DMS 273 treated with DMSO at 0.1 percent for 48 hours (cell line): Measurements from ENCODE around the gene TLE6.
"Not testable (repeated sequence)": the region's sequence is repeated elsewhere in the genome, so short reads cannot be mapped to it uniquely, and the experiment has no call there.

ENCODE experiments used
- DNase-seq: peaks from one replicate; lab custom pipeline; 2025; lab: John Stamatoyannopoulos, UW

Gene TLE6

DNA sequence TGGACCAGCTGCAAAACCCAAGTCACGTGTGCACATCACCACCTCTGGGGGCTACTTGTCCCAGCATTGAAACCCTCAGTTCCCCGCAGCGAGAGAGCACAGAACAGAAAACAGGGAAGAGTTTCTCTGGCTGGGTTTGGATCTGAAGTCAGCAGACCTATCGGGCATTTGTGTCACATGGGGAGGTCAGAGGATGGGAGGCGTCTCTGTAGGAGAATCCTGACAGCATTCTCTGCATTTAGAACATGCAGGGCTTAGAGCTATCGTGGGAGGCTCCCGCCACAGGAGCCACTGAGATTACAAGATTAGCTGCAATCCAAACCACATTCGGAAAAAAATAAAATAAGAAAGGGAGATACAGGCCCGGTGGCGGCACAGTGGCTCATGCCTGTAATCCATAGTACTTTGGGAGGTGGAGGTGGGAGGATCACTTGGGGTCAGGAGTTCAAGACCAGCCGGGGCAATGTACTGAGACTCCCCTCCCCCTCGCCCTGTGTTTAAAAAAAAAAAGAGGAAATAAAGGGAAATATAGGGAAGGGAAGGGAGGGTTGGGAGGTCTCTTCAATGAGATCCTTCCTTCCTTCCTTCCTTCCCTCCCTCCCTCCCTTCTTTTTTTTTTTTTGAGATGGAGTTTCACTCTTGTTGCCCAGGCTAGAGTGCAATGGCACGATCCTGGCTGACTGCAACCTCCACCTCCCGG is 2.9 kb upstream of the TLE6 start:
- DNase-seq: no peak

DNA sequence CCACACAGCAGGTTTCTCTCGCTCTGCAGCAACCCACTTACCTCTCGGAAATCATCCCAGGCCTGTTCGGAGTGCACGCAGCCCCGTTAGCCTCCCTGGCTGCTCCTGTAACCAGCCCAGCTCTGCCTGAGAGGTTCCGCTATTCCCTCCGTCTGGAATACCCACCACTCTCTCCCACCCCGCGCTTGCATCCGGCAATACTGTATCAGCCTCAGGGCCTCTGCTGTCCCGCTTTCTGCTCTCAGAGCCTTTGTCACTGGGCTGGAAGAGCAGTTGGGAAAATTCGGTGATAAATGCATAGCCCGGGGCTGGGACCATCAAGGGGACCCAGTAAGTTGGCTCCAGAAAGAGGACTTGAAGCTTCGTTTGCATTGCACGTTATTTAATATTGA is 759 bp upstream of the TLE6 start:
- DNase-seq: no peak

DNA sequence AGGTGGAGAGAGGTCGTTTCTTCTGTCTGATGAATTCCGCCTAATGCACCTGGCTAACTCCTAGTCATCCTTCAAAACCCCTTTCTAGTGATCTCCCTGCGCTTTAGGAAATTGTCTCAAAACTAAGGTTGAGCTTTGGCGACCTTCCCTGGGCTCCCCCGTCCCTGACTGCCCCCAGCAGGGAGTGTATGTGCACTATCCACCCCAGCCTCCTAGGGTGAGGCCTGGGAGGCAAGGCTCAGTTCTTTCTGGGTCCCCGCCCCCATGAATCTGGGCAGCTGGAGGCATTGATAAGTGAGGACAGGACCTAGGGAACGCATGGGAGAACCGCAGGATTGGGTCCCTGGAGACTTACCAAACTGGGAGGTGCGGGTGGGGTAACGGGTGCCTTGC is 378 bp downstream of the TLE6 start:
- DNase-seq: no peak

DNA sequence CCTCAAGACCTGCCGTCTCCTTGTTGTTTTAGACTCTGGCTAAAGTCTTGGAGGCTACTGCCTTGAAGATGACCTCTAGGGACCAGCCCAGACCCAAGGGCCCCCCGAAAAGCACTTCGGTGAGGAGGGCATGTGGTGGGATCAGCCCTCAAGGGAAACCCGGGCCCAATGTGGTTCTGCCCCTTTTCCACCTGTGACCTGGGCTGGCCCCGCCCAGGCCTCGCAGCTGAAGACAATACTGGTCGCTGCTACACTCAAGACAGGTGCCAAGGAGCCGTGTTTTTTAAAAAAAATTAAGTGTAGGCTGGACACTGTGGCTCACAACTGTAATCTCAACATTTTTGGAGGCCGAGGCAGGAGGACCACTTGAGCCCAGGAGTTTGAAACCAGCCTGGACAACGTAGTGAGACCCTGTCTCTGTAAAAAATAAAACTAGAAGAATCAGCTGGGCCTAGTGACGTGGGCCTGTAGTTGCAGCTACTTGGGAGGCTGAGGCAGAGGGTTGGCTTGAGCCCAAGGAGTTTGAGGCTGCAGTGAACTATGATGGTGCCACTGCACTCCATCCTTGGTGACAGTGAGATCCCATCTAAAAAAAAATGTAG is 903 bp downstream of the TLE6 start:
- no peak for DNase-seq

DNA sequence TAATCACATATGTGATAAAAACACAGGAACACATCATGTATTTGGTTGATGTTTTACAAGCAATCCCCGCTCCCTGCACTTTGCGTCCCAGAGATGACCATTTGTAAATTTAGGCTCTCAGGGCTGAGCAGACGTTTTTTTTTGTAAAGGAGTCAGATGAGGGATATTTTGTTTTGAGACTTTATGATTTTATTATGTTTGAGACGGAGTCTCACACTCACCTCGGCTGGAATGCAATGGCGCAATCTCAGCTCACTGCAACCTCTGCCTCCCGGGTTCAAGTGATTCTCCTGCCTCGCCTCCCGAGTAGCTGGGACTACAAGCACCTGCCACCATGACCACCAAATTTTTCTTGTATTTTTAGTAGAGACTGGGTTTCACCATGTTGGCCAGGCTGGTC is 1.4 kb downstream of the TLE6 start:
- no peak for DNase-seq

DNA sequence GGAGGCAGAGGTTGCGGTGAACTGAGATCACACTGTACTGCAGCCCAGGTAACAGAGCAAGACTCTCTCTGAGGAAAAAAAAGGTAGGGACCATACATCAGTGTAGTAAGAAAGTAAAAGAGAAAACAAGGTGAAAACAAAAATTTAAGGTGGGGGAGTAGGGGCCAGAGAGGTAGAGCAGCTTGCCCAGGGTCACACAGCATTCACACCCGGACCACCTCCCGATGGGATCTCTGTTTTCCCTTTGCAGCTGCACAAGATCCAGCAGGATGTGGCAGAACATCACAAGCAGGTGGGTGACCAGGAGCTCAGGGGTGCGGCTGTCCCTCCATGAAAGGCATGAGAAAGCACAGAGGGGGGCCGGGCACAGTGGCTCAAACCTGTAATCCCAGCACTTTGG is 4.5 kb downstream of the TLE6 start:
- DNase-seq: no peak

DNA sequence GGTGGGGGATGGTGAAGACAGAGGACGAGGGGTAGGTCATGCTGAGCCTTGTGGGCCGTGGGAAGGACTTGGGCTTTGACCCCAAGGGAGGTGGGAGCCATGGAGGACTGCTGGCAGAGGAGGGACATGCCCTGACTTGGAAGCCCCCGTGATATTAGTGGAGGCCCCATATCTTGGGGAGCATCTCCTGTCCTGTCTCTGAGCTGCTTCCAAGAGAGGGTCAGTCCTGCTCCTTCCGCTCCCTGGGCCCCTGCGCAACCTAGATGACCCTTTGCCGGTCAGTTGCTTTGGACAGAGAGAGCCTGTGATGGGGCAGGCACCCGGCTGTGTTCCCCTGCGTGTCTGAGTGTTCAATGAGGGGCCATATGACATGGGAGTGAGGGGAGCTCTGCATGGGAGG is 5.2 kb downstream of the TLE6 start:
- DNase-seq: no peak

DNA sequence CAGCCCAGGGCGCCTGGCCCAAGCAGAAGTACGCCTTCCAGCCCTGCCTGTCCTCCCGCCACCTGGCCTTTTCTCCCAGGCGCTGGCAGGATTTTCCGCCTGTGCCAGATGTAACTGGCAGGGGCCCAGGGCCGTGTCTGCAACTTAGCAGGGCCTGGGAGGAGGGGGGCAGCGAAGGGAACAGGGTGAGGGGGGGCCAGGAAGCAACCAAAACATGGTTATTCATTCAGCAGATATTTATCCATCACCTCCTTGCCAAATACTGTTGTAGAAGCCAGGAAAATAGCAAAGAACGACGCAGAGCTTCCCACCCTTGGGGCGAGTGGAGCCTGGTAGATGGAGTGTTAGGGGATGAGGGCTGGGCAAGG is 5.6 kb downstream of the TLE6 start:
- DNase-seq: peak; percentile 73

DNA sequence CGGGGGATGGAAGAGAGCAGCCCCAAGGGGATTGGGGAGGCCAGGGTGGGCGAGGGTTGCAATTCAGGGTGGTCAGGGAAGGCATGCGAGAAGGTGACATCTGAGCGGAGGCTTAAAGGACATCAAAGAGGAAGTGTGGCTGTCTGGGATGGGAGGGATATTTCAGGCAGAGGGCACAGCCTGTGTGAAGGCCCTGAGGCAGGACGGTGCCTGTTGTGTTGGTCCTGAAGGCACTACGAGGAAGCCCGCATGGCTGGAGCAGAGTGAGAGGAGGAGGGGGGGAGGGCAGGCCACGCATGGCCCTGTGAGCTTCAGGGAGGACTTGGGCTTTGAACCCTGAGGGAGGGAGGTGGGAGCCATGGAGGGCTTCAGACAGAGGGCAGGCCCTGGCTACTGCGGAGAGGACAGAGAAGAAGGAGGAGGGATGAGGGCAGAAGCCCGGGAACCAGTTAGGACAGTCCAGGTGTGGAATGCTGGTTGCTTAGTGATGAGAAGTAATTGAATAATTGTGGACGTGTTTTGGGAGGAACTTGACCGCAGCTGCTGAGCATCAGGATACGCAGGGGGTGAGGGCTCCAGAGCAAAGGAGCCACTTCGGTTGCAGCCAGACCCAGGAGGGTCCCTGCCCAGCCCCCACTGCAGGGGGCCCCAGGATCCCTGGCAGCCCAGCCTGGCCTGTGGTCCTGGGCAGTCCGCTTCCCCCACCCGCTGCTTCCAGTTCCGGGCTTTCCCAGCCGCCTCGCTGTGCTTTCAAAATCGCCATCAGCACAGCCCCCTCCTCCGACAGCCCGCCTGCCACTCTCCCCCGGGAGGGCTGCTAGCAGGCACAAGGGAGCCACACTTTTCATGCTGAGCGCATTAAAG is 6.2 kb downstream of the TLE6 start:
- peak; percentile 76 for DNase-seq

DNA sequence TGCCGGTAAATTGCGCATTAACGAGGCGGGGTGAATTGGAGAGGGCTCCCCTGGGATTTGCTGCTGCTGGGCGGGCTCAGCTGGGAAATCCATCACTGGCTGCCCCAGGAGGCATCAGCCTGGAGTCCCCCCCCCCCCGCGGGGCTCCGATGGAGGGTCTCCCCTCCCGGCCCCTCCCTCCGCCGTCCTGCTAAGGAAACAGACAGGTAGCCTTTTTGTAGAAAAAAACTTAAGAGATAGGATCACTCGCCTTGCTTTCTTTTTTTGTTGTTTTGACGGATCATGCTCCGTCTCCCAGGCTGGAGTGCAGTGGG is 6.8 kb downstream of the TLE6 start:
- no peak for DNase-seq

DNA sequence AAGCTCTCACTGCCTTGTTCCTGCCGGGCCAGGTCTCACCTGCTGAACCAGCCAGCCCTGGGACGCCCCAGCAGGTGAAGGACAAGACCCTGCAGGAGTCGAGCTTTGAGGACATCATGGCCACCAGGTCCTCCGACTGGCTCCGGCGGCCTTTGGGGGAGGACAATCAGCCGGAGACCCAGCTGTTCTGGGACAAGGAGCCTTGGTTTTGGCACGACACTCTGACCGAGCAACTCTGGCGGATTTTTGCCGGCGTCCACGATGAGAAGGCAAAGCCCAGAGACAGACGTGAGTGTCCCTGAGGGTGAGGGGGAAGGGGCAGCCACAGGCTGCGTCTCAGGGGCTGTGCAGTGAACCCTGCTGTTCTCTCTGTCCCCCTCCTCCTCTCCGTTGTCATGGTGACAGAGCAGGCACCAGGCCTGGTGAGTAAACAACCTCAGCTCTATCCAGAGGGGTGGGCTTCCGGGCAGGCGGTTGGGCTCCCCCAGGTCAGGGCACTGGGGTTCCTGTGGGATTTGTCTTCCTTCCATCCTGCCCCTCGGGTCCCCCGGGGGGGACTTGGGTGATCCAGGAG is 9.7 kb downstream of the TLE6 start:
- DNase-seq: no peak

DNA sequence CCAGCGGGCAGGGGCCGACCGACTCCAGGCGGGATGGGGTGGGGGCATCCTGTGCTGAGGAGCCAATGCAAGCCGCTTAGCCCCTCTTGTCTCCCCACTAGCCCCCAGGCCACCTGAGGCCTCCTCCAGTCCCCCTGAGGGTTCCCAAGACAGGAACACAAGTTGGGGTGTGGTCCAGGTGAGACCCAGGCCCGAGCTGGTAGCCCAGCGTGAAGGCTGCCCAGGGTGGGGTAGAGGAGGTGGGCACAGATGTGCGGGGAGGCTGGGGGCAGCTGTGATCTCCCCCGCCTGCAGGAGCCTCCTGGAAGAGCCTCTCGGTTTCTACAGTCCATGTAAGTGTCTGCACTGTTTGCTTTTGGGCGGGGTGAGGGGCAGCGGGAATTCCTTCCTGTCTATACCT is 10.4 kb downstream of the TLE6 start:
- DNase-seq: no peak

DNA sequence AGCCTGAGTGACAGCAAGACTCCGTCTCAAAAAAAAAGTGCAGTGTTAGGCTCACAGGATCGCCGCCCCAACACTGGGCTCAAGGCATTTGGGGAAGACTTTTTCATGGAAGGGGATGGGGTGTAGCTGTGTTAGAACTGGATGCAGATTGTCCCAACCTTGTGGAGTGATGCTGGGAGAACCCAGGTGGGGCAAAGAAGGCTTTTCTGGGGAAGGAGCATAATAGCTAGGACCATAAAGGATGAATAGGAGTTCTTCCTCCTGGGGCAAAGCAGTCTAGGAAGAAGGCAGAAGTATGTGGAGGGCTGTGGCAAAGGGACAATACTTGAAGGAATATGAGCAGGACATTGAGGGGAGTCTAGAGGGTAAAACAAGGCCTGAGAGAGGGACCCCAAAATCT is 11.2 kb downstream of the TLE6 start:
- DNase-seq: no peak

DNA sequence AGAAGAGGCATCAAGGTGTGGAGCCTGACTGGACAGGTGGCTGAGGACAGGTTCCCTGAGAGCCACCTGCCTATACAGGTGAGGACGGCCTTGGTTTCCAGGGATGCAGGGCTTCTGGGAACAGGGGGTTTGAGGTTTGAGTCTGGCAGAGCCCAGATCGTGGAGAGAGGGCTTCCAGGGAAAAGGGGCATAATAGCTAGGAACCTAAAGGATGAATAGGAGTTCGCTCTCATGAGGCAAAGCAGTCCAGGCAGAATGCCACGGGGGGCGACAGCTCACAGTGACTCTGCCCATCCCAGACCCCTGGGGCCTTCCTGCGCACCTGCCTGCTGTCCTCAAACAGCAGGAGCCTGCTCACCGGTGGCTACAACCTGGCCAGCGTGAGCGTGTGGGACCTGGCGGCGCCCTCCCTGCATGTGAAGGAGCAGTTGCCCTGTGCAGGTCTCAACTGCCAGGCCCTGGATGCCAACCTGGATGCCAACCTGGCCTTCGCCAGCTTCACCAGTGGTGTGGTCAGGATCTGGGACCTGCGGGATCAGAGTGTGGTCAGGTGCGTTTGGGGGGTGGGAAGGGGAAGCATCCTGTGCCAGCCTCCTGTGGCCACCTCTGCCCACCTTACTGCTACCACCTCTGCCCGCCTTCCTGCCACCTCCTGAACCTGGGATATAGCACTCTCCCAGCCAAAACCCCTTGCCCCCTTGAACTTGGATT is 12.0 kb downstream of the TLE6 start:
- no peak for DNase-seq

DNA sequence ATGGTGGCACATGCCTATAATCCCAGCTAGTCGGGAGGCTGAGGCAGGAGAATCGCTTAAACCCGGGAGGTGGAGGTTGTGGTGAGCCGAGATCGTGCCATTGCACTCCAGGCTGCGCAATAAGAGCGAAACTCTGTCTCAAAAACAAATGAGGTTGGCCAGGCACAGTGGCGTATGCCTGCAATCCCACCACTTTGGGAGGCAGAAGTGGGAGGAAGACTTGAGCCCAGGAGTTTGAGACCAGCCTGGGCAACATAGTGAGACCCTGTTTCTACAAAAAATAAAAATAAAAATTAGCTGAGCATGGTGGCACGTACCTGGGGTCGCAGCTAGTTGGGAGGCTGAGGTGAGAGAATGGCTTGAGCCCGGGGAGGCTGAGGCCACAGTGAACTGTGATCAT is 15.0 kb downstream of the TLE6 start:
- DNase-seq: not testable (repeated sequence)

DNA sequence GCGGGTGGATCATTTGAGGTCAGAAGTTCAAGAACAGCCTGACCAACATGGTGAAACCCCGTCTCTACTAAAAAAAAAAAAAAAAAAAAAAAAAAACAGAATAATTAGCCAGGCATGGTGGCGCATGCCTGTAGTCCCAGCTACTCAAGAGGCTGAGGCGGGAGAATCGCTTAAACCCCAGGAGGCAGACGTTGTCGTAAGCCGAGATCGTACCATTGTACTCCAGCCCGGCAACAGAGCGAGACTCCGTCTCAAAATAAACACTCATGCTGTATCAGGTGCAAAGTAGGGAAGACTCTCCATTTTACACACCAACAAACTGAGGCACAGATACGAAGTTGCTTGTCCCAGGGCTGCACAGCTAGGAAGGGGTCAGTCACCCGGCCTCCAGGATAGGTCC is 15.6 kb downstream of the TLE6 start:
- DNase-seq: no peak

DNA sequence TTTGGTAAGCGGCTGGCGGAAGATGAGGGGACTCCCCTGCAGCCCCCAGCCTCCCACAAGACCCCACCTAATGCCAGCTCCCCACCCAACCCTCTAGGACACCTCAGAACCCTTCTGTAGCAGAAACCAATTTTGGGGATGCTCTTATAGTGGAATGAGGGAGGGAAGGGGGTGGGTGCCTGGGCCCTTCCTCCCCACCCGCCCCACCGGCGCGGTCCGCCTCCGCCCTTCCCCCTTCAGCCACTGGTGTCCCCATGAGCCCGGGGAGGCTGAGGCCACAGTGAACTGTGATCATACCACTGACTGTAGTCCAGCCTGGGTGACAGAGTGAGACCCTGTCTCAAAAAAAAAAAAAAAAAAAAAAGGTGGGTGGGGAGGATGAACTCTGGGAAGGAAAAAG is 16.2 kb downstream of the TLE6 start:
- no peak for DNase-seq

DNA sequence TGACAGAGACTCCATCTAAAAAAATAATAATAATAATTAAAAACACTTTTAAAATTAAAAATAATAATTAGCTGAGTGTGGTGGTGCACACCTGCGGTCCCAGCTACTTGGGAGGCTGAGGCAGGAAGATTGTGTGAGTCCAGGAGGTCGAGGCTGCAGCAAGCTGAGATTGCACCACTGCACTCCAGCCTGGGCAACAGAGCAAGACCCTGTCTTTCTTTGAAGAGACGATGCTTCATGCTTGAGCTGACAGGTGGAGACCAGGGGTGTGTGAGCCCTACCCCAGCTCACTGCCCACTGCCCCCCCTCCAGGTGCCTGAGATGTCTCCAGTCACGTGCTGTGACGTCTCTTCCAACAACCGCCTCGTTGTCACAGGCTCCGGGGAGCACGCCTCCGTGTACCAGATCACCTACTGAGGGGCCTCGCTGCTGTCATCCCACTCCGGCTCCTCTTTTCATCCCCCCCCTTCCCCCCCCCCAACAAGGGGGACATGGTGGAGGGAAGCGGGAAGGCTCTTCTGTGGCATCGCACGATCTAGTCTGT is 17.3 kb downstream of the TLE6 start:
- DNase-seq: no peak

DNA sequence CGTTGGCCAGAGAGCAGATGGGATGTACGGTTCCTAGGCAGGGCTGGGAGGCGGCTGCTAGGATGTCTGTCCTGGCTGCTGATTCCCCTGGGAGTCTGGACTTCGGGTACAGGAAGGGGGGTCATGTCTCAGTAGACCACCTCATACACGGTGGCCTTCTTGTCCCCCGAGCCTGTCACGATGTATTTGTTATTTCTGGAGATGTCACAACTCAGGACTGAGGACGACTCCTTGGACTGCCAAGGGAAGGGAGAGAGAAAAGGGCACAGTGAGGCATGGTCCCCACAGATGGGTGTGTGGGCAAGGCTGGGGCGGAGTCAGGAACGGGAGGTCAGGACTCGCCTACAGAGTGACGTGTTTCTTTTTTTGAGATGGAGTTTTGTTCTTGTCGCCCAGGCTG is 20.4 kb downstream of the TLE6 start:
- no peak for DNase-seq

DNA sequence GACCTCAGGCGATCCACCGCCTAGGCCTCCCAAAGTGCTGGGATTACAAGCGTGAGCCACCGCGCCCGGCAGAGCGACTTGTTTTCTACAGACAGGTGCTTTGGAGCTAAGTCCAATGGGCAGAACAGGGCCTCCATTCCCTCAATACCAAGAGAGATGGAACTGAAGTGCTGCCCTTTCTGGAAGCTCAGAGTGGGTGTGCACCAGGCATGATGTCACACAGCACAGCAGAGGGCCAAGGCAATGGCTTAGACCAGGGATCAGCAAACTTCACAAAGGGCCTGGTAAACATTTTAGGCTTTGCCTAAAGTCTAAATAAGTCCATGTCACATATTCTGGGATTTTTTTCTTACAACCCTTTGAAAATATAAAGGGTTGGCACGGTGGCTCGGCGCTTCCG is 21.3 kb downstream of the TLE6 start:
- no peak for DNase-seq

DNA sequence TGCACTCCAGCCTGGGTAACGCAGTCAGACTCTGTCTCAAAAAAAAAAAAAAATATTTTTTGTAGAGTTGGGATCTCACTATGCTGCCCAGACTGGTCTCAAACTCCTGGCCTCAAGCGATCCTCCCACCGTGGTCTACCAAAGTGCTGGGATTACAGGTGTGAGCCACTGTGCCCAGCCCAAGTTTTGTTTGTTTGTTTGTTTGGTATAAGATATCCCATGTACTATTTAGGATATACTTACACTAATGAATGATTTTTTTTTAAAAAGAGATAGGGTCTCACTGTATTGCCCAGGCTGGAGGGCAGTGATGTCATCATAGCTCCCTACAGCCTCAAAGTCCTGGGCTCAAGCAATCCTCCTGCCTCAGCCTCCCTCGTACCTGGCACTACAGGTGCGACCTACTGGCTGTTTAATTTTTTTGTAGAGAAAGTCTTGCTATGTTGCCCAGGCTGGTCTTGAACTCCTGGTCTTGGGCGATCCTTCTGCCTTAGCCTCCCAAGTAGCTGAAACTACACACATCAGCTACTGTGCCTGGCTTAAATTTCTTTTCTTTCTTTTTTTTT is 24.0 kb downstream of the TLE6 start:
- DNase-seq: no peak

DNA sequence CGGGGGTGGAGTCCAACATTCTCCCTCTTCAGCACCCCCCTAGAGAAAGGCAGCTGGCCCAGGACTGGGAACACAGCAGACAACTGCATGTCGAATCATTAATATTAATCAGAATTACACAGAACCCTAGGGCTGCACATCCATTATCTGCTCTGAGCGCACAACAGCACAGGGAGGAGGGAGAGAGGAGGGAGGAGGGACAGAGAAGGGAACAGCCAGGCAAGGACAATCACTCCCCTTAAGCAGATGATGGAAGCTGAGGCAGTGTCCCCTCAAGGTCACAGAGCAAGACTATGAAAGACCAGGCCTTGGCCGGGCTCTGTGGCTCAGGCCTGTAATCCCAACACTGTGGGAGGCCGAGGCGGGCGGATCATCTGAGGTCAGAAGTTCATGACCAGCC is 25.7 kb downstream of the TLE6 start:
- no peak for DNase-seq
